ENCODE measurements around the gene SLC51A.
"Not testable (repeated sequence)": the region's sequence is repeated elsewhere in the genome, so short reads cannot be mapped to it uniquely, and the experiment has no call there.

SLC51A gene

DNA sequence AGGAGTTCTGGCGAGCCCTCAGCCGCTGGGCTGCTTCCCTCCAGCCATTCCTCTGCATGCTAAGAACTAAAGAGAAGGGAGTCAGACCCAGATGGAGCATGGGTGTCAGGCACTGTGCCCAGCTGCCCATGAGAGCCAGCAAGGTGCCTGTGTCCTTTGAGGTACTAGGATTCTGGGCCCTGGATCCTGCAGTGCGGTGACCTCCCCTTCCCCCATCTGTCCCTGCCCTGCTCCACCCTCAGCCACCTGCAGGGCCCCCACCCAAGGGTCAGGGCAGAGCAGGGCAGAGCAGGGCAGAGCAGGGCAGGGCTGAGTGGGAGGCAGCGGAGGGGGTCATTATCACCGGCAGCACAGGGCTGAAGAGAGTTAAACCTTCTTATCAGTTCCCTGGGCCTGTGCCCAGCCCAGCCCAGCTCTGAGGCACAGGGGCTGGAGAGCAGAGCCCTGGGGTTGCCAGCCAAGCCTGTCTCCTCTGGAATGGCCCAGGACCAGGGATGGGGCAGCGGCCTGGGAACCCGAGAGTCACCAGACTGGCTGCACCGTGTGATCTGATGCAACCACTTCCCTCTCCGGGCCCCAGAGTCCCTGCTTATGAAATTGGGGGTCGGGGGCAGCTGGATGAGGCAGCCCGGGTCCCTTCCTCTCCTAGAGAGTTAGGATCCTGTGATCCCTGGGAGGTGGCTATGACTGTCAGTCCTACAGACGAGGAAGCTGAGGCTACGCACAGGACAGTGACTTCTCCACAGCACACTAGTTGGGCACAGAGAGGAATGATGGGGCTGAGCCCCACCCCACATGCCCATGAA, 22.4 kb upstream of the SLC51A start:
- DNase-seq, result no peak

- no peak for DNase-seq
Measured at GRCh38 chr3:196194542-196194915, 21.8 kb upstream of the SLC51A start.

- DNase-seq, result no peak
Measured at GRCh38 chr3:196195664-196196265, 20.6 kb upstream of the SLC51A start.

DNA sequence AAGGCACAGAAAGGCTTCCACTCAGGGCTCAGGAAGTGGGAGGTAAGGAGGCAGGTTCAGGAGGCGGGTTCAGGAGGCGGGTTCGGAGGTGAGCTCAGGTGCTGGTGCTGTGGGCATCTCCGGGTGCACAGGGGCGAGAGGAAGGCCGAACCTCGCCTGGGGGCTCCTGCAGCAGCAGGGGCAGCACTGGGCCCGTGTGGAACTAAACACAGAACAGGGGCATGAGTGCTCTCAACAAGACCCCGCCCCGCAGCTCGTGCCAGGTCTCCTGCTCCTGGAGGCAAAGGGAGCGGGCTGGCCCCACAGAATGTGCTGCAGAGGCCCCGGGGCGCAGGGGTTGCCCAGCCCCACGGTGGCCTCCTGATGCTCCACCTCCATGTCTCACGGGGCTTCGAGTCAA, 18.8 kb upstream of the SLC51A start:
- DNase-seq, result no peak

DNA sequence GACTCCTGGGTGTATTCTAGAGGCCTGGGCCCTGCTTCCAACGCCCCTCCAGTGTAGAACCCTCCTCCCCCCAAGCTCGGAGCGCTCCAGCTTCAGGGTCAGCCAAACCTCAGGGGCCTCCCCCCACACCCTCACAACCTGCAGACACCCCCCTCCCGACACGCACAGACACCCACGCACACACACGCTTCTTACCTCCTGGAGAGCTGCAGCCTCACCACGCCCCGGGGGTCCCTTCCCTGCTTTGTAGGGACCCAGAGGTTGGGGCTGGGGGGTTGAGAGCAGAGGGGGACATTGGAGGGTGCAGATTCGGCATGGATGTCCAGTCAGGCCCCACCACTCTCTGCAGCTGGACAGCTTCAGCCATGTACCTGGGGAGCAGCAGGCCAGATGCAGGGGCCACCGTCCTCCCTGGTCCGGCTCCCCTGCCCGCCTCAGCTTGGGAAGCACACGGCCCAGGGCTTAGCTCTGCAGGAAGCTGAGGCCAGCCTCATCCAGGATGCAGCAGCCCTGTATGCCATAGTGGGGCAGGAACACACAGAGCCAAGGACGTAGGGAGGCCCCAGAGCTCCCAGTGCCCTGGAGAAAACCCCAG, 18.2 kb upstream of the SLC51A start:
- DNase-seq, result no peak

- DNase-seq, result no peak
Measured at GRCh38 chr3:196198771-196199753, 17.3 kb upstream of the SLC51A start.

- no peak for DNase-seq
Measured at GRCh38 chr3:196202516-196202970, 13.8 kb upstream of the SLC51A start.

- DNase-seq, result no peak
Measured at GRCh38 chr3:196203846-196204245, 12.5 kb upstream of the SLC51A start.

DNA sequence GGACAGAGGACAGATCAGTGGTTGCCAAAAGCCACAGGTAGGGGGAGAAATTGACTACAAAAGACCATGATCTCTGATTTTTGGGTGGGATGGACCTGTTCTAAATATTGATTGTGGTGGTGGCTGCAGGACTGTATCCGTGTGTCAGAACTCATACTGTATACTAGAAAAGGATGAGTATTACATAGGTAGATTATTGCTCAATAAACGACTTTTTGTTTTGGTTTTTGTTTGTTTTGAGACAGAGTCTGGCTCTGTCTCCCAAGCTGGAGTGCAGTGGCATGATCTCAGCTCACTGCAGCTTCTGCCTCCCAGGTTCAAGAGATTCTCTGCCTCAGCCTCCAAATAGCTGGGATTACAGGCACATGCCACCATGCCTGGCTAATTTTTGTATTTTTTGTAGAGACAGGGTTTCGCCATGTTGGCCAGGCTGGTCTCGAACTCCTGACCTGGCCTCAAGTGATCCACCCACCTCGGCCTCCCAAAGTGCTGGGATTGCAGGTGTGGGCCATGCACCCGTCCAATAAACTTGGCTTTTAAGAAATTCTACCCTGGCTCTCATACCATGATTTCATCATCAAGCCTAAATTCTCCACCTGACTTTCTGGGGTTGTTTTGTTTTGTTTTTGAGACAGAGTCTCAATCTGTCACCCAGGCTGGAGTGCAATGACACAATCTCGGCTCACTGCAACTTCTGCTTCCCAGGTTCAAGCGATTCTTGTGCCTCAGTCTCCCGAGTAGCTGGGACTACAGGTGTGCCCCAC, 10.7 kb upstream of the SLC51A start:
- DNase-seq, result not testable (repeated sequence)

GRCh38 chr3:196207159-196207832, 9.0 kb upstream of the SLC51A start:
- DNase-seq, result no peak

- no peak for DNase-seq
Measured at GRCh38 chr3:196207833-196208607, 8.3 kb upstream of the SLC51A start.

- no peak for DNase-seq
Measured at GRCh38 chr3:196208942-196209695, 7.2 kb upstream of the SLC51A start.

DNA sequence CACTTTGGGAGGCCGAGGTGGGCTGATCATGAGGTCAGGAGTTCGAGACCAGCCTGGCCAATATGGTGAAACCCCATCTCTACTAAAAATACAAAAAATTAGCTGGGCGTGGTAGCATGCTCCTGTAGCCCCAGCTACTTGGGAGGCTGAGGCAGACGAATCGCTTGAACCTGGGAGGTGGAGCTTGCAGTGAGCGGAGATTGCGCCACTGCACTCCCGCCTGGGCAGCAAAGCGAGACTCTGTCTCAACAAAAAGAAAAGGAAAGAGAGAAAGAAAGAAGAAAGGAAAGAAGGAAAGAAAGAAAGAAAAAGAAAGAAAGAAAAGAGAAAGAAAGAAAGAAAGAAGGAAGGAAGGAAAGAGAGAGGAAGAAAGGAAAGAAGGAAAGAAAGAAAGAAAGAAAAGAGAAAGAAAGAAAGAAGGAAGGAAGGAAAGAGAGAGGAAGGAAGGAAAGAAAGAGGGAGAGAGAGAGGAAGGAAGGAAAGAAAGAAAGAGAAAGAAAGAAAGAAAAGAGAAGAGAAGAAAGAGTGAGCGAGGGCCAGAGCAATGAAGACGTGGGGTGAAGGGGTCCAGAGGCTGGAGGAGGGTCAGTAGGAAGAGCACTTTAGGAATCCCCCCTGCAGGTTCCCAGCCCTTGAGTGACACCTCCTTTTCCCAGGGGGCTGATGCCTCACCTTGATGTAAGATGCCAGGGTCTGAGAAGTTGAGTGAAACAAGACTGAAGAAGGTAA, 6.2 kb upstream of the SLC51A start:
- not testable (repeated sequence) for DNase-seq

DNA sequence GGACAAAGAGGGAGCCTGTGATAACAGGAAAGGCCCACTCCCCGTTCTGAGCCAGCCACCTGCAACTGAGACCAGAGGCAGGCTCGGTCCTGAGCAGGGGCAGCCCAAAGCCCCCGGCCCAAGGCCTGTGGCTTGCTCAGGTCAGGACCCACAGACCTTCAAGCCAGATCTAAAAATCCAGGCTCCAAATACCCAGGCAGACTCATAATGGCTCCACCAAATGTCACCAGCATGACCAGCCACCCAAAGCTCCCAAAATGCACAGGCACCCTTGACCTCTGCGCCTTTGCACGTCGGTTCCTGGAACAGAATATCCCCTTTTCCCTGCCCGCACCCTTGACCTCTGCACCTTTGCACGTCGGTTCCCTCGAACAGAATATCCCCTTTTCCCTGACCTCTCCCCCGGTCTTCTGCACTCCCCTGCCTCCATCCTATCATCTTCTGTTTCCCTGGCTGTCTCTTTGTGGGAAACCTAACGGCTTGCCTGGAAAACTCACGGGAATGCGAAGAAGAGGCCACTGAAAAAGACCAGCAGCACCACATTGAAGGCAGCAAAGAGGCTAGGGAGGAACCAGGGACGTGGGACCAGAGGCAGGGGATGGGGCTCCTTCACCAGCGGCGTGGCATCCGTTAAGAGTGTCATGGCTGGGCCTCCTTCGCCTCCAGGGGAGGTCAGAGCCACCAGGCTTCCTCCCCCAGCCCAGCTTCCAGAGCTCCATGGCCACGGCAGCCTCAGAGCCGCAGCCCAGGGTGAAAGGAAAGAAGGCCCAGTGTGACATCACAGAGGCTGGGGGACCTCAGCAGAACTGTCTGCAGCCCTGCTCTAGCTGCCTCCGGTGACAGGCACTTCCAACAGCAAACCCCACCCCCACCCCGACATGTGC, 5.4 kb upstream of the SLC51A start, which contains the start of gene ZDHHC19:
Gene ZDHHC19, minus strand, starts transcription at position 728 of the 884 bp plus-strand sequence. Its CDS starts 85 bp downstream, at position 643.
- DNase-seq, result no peak

GRCh38 chr3:196214783-196215441, 1.4 kb upstream of the SLC51A start:
- DNase-seq, result no peak

DNA sequence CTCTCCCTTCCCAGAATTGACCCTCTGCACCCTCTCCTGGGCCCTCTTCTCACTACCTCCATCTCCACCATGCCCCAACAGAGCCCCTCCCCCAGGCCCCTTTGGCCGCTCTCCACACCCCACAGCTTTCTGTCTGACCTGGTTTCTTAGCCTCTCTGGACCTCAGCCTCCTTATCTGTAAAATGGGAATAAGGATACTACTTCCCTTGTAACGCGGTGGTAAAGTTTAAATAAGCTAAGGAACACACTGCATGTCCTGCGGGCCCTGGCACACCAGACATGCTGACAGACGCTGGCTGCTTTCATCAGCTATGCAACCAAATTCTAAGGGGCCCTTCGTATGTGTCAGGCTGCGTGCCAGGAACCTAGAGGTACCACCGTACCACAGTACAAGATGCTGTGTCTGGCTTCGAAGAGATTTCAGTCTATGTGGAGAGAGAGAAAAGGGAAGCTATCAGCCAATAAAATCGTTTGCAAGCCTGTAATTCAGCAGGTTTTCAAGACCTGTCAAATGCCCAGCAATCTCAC, 777 bp upstream of the SLC51A start:
- DNase-seq, result no peak

- DNase-seq, result no peak
Measured at GRCh38 chr3:196216681-196217211, 412 bp downstream of the SLC51A start.
